Stimulated activated naive CD4-positive, alpha-beta T cell treated with Interleukin-2 at 50 U/mL for 16 hours (primary cell): ENCODE results near the gene VPS13D.
"Not testable (repeated sequence)": the region's sequence is repeated elsewhere in the genome, so short reads cannot be mapped to it uniquely, and the experiment has no call there.

Source experiments
- DNase-seq: peaks from one replicate; lab custom pipeline; 2025; lab: John Stamatoyannopoulos, UW

The VPS13D gene

GRCh38 chr1:12369258-12369657 lies 139.4 kb downstream of the VPS13D start:
- DNase-seq: no peak

GRCh38 chr1:12370333-12370975 lies 140.6 kb downstream of the VPS13D start:
- no peak for DNase-seq

- DNase-seq: no peak
These were observed 141.2 kb downstream of the VPS13D start for GRCh38 chr1:12371053-12371452.

GRCh38 chr1:12372180-12372579 lies 142.3 kb downstream of the VPS13D start:
- no peak for DNase-seq

GRCh38 chr1:12372761-12373160 lies 142.9 kb downstream of the VPS13D start:
- no peak for DNase-seq

GRCh38 chr1:12375133-12375829 lies 145.5 kb downstream of the VPS13D start:
- no peak for DNase-seq

- no peak for DNase-seq
These were observed 146.6 kb downstream of the VPS13D start for GRCh38 chr1:12376236-12377045.

GRCh38 chr1:12380326-12381249 lies 150.8 kb downstream of the VPS13D start:
- no peak for DNase-seq

- DNase-seq: no peak
These were observed 153.2 kb downstream of the VPS13D start for GRCh38 chr1:12383001-12383400.

GRCh38 chr1:12383786-12384185 lies 154.0 kb downstream of the VPS13D start:
- DNase-seq: no peak

- DNase-seq: no peak
These were observed 155.1 kb downstream of the VPS13D start for GRCh38 chr1:12384836-12385456.

GRCh38 chr1:12386130-12386529 lies 156.3 kb downstream of the VPS13D start:
- no peak for DNase-seq

- DNase-seq: no peak
These were observed 157.8 kb downstream of the VPS13D start for GRCh38 chr1:12387641-12388040.

GRCh38 chr1:12390296-12390695 lies 160.5 kb downstream of the VPS13D start:
- DNase-seq: not testable (repeated sequence)

GRCh38 chr1:12397462-12398450 lies 167.9 kb downstream of the VPS13D start:
- DNase-seq: no peak

GRCh38 chr1:12398479-12398878 lies 168.6 kb downstream of the VPS13D start:
- DNase-seq: no peak

- no peak for DNase-seq
These were observed 170.3 kb downstream of the VPS13D start for GRCh38 chr1:12400027-12400693.

- no peak for DNase-seq
These were observed 172.4 kb downstream of the VPS13D start for GRCh38 chr1:12402159-12402673.

- no peak for DNase-seq
These were observed 173.0 kb downstream of the VPS13D start for GRCh38 chr1:12402842-12403241.
